GM19397 (cell line): Measurements from ENCODE around the gene LPA.

Experiments used
- ATAC-seq: cut with Tn5 transposase; IDR thresholded peaks from one replicate; pipeline ENCODE4 v1.9.1; 2021; ENCODE audit warnings: mild to moderate bottlenecking, moderate library complexity; ENCODE audit not compliant: unreplicated experiment

Gene LPA

GRCh38 chr6:160519133-160519532, 144.9 kb downstream of the LPA start:
- no peak for ATAC-seq

GRCh38 chr6:160513836-160514235, 150.2 kb downstream of the LPA start:
- ATAC-seq, result no peak

- ATAC-seq, result no peak
Measured at GRCh38 chr6:160510976-160511617, 153.0 kb downstream of the LPA start.

- no peak for ATAC-seq
Measured at GRCh38 chr6:160510199-160510598, 153.9 kb downstream of the LPA start.

- ATAC-seq, result no peak
Measured at GRCh38 chr6:160509610-160510009, 154.5 kb downstream of the LPA start.

GRCh38 chr6:160508599-160508998, 155.5 kb downstream of the LPA start:
- no peak for ATAC-seq

- no peak for ATAC-seq
Measured at GRCh38 chr6:160507420-160507819, 156.7 kb downstream of the LPA start.

- no peak for ATAC-seq
Measured at GRCh38 chr6:160505970-160506369, 158.1 kb downstream of the LPA start.

- no peak for ATAC-seq
Measured at GRCh38 chr6:160500639-160501038, 163.4 kb downstream of the LPA start.

- no peak for ATAC-seq
Measured at GRCh38 chr6:160494576-160494975, 169.5 kb downstream of the LPA start.

GRCh38 chr6:160489091-160489490, 175.0 kb downstream of the LPA start:
- ATAC-seq, result no peak

- no peak for ATAC-seq
Measured at GRCh38 chr6:160487116-160487515, 177.0 kb downstream of the LPA start.
